Neural progenitor cell (in vitro differentiated cells): Measurements from ENCODE around the gene LZIC. TPM values are rescaled to one million over a fixed set of nuclear protein-coding genes. Genes with fewer than 3 reads are reported as not detected.

Source experiments
- DNase-seq: peaks from one replicate; pipeline ENCODE4 v3.0.0-alpha.2; 2016; ENCODE audit warnings: low spot score
- H2AFZ ChIP-seq: fragments of 200-600 bp; sonication (generic); replicated peaks from 2 replicates; pipeline ENCODE4 v1.6.1; 2016; ENCODE audit warnings: antibody characterized with exemption
- H3F3A ChIP-seq: fragments of 200-600 bp; sonication (generic); 2 replicates; pipeline ENCODE4 v1.6.1; 2016; ENCODE audit warnings: antibody characterized with exemption, low read depth
- H3K27ac ChIP-seq: fragments of 200-600 bp; sonication (generic); 2 replicates; pipeline ENCODE4 v1.5.1; 2016; ENCODE audit warnings: mild to moderate bottlenecking
- H3K27me3 ChIP-seq: fragments of 200-600 bp; sonication (generic); 2 replicates; pipeline ENCODE4 v1.6.1; 2016; ENCODE audit warnings: mild to moderate bottlenecking, moderate library complexity
- H3K36me3 ChIP-seq: fragments of 200-600 bp; sonication (generic); 2 replicates; pipeline ENCODE4 v1.5.1; 2016
- H3K4me1 ChIP-seq: fragments of 200-600 bp; sonication (generic); 2 replicates; pipeline ENCODE4 v1.6.1; 2016; ENCODE audit warnings: mixed run types
- H3K4me2 ChIP-seq: fragments of 200-600 bp; sonication (generic); 2 replicates; pipeline ENCODE4 v1.6.1; 2016
- H3K4me3 ChIP-seq: fragments of 200-600 bp; sonication (generic); 2 replicates; pipeline ENCODE4 v1.5.1; 2016
- H3K79me2 ChIP-seq: fragments of 200-600 bp; sonication (generic); 2 replicates; pipeline ENCODE4 v1.6.1; 2016; ENCODE audit warnings: low read depth
- H3K9ac ChIP-seq: fragments of 200-600 bp; sonication (generic); 2 replicates; pipeline ENCODE4 v1.6.1; 2016
- H3K9me3 ChIP-seq: fragments of 200-600 bp; sonication (generic); 2 replicates; pipeline ENCODE4 v1.5.1; 2016; ENCODE audit warnings: low read depth
- H4K20me1 ChIP-seq: fragments of 200-600 bp; sonication (generic); 2 replicates; pipeline ENCODE4 v1.6.1; 2016; ENCODE audit warnings: low read depth
- H3K27ac Mint-ChIP-seq: 3 replicates; pipeline ENCODE4 v1.8.0; 2021; ENCODE audit warnings: mixed read lengths
- H3K27me3 Mint-ChIP-seq: 2 replicates; pipeline ENCODE4 v1.8.0; 2022; ENCODE audit warnings: low read depth, mild to moderate bottlenecking, inconsistent platforms, moderate library complexity, mixed read lengths; ENCODE audit not compliant: insufficient read depth
- H3K36me3 Mint-ChIP-seq: 3 replicates; pipeline ENCODE4 v1.8.0; 2021; ENCODE audit warnings: mixed read lengths
- H3K4me1 Mint-ChIP-seq: 3 replicates; pipeline ENCODE4 v1.8.0; 2021; ENCODE audit warnings: mixed read lengths
- H3K4me3 Mint-ChIP-seq: 3 replicates; pipeline ENCODE4 v1.8.0; 2021; ENCODE audit warnings: mild to moderate bottlenecking, moderate library complexity, mixed read lengths
- H3K9me3 Mint-ChIP-seq: 3 replicates; pipeline ENCODE4 v1.8.0; 2020; ENCODE audit warnings: mixed read lengths
- CTCF ChIP-seq: fragments of 200-600 bp; sonication (generic); IDR thresholded peaks from 2 replicates; pipeline ENCODE4 v1.5.1; 2017; ENCODE audit warnings: antibody characterized with exemption, mild to moderate bottlenecking
- EZH2 ChIP-seq: fragments of 200-600 bp; sonication (generic); IDR thresholded peaks from 2 replicates; pipeline ENCODE4 v1.6.1; 2017; ENCODE audit warnings: antibody characterized with exemption, mild to moderate bottlenecking, moderate library complexity
- EZH2phosphoT487 ChIP-seq: fragments of 200-600 bp; sonication (generic); IDR thresholded peaks from 2 replicates; pipeline ENCODE4 v1.6.1; 2017; ENCODE audit warnings: antibody characterized with exemption
- total RNA-seq: library from RNA; depleted of rRNA; stranded (reverse); fragments of >200 nt; gene quantifications from 2 replicates; pipeline ENCODE4 v1.2.3, GENCODE V29; 2015; ENCODE audit warnings: low replicate concordance

Gene LZIC
- total RNA-seq, 1 donor from 2014 or later = 60.6 TPM

DNA sequence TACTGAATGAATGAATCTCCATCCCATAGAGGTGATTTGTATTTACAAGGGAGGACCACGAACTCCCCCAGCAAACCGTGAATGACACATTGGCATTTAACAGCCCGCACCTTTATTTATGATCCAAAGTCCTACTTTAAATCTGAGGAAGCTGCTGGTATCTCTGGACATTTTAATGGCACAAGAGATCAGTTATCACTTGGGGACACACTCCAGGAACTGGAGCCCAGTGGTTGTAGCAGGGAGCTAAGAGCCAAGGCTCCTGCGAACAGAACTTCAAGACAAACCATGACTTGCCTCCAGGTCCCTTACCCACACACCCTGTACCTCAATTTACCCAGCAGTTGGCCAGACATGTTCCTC lies 34.3 kb downstream of the LZIC start:
- Mint-ChIP-seq H3K27ac (peak overlapping the region; percentile 46), H3K36me3 (peaks cover 7% of the 10 kb centered on the region), H3K9me3 (no peaks in the 10 kb centered on the region), H3K4me3 (peak overlapping the region; percentile 92), H3K27me3 (peaks cover 4% of the 10 kb centered on the region), H3K4me1 (peaks cover 40% of the 10 kb centered on the region)
- Histone ChIP-seq H4K20me1 (peaks cover 9% of the 10 kb centered on the region), H3K36me3 (no peaks in the 10 kb centered on the region), H3K4me3 (peak overlapping the region; percentile 97), H3K27me3 (no peaks in the 10 kb centered on the region), H3K4me2 (peak overlapping the region; percentile 99), H3F3A (peaks cover 17% of the 10 kb centered on the region), H3K9me3 (no peaks in the 10 kb centered on the region), H3K27ac (no peak overlapping the region), H3K9ac (no peak overlapping the region), H3K4me1 (peaks cover 14% of the 10 kb centered on the region), H2AFZ (no peak overlapping the region), H3K79me2 (peaks cover 54% of the 10 kb centered on the region)
- TF ChIP-seq EZH2phosphoT487 = no peak
- no peak for DNase-seq

DNA sequence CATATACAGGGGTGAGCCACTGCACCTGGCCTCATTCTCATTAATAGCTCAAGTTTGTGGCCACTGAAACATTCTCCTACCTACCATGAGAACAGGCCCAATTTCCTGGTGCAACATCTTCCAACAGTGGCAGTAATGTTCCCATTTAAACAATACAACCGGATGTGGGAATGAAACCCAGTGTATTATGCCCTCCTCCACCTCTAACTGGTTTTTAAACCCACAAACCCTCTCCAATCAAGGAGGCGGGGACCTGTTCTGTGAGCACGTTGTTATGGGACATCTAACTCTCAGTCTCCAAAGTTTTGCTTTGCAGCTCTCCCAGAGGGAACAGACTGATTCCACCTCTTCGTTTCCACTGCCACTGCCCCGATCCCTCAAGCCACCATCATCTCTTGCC lies 35.8 kb downstream of the LZIC start:
- Histone ChIP-seq H2AFZ (no peak overlapping the region), H4K20me1 (peaks cover 20% of the 10 kb centered on the region), H3K27me3 (no peaks in the 10 kb centered on the region), H3K4me1 (peaks cover 14% of the 10 kb centered on the region), H3K4me3 (no peak overlapping the region), H3K27ac (no peak overlapping the region), H3F3A (peaks cover 14% of the 10 kb centered on the region), H3K4me2 (no peak overlapping the region), H3K9ac (no peak overlapping the region), H3K36me3 (no peaks in the 10 kb centered on the region), H3K9me3 (no peaks in the 10 kb centered on the region), H3K79me2 (peaks cover 63% of the 10 kb centered on the region)
- H3K4me1 Mint-ChIP-seq = peaks cover 40% of the 10 kb centered on the region
- H3K9me3 Mint-ChIP-seq = no peaks in the 10 kb centered on the region
- TF ChIP-seq CTCF = no peak
- no peak for TF ChIP-seq EZH2
- TF ChIP-seq EZH2phosphoT487 = no peak
- DNase-seq = no peak
- H3K27ac Mint-ChIP-seq = no peak overlapping the region
- H3K27me3 Mint-ChIP-seq = peaks cover 4% of the 10 kb centered on the region
- peaks cover 7% of the 10 kb centered on the region for H3K36me3 Mint-ChIP-seq
- no peak overlapping the region for H3K4me3 Mint-ChIP-seq

- H3K4me1 Mint-ChIP-seq = peaks cover 41% of the 10 kb centered on the region
Observed at GRCh38 chr1:9906466-9906865, 36.7 kb downstream of the LZIC start.

More at GRCh38 chr1:9906466-9906865, 36.7 kb downstream of the LZIC start:
- DNase-seq = no peak
- Histone ChIP-seq H3F3A (peaks cover 9% of the 10 kb centered on the region), H3K4me3 (no peak overlapping the region), H3K4me2 (no peak overlapping the region), H3K9me3 (no peaks in the 10 kb centered on the region), H3K36me3 (no peaks in the 10 kb centered on the region), H4K20me1 (peaks cover 30% of the 10 kb centered on the region), H3K4me1 (peaks cover 14% of the 10 kb centered on the region), H3K9ac (no peak overlapping the region), H3K27me3 (no peaks in the 10 kb centered on the region), H3K79me2 (peaks cover 68% of the 10 kb centered on the region), H3K27ac (no peak overlapping the region), H2AFZ (no peak overlapping the region)
- H3K27ac Mint-ChIP-seq = no peak overlapping the region
- H3K9me3 Mint-ChIP-seq = no peaks in the 10 kb centered on the region
- H3K4me3 Mint-ChIP-seq = no peak overlapping the region
- peaks cover 4% of the 10 kb centered on the region for H3K27me3 Mint-ChIP-seq
- TF ChIP-seq EZH2 (no peak), EZH2phosphoT487 (no peak), CTCF (no peak)
- peaks cover 7% of the 10 kb centered on the region for H3K36me3 Mint-ChIP-seq
